ENCODE measurements around the gene ADGRE2. TPM values are rescaled to one million over a fixed set of nuclear protein-coding genes. Genes with fewer than 3 reads are reported as not detected.

ADGRE2 gene
- total RNA-seq, 2 experiments from 2014 or later: 0.11 TPM; not detected in 1

- Histone ChIP-seq H3K4me3 (ENCODE audit: low read depth, low read length, poor library complexity, severe bottlenecking) (no peak overlapping the region), H3K4me2 (ENCODE audit: low read length) (no peak overlapping the region), H3K9me3 (ENCODE audit: low read length) (no peaks in the 10 kb centered on the region), H3K36me3 (ENCODE audit: insufficient read depth, low read length) (no peaks in the 10 kb centered on the region), H3K79me2 (ENCODE audit: insufficient read depth, low read depth, low read length) (no peaks in the 10 kb centered on the region), H2AFZ (ENCODE audit: low read length) (no peak overlapping the region), H3K9me2 (ENCODE audit: insufficient read depth, low read length) (no peaks in the 10 kb centered on the region), H3K27ac (ENCODE audit: low read depth, low read length, poor library complexity, severe bottlenecking) (no peak overlapping the region), H4K20me1 (ENCODE audit: insufficient read depth, low read length) (no peaks in the 10 kb centered on the region), H3K4me1 (ENCODE audit: insufficient read depth, low read length, poor library complexity, severe bottlenecking) (no peaks in the 10 kb centered on the region)
- BruUV-seq (replicated peaks): no TSS peak
- TF ChIP-seq CTCF (conservative IDR thresholded peaks at IDR 0.05; ENCODE audit: low read length) (no peak), EZH2phosphoT487 (IDR thresholded peaks at IDR 0.05; ENCODE audit: borderline replicate concordance, low read depth, low read length) (no peak)
- ChIA-PET CTCF (ENCODE audit: unreplicated experiment) (no interaction called here), POLR2A (no interaction called here)
- no peak for DNase-seq (ENCODE audit: low spot score)
- intact Hi-C loops (cut with micrococcal nuclease; ENCODE audit: unreplicated experiment): no loop called here
Observed at GRCh38 chr19:14748601-14749000, 29.8 kb downstream of the ADGRE2 start.

GRCh38 chr19:14746886-14747285 lies 31.5 kb downstream of the ADGRE2 start:
- H2AFZ ChIP-seq (ENCODE audit: low read length): no peak overlapping the region
- H3K36me3 ChIP-seq (ENCODE audit: insufficient read depth, low read length): no peaks in the 10 kb centered on the region
- no peaks in the 10 kb centered on the region for H3K79me2 ChIP-seq (ENCODE audit: insufficient read depth, low read depth, low read length)
- no peak for DNase-seq (ENCODE audit: low spot score)
- H3K4me2 ChIP-seq (ENCODE audit: low read length): no peak overlapping the region
- no peaks in the 10 kb centered on the region for H4K20me1 ChIP-seq (ENCODE audit: insufficient read depth, low read length)
- no peak overlapping the region for H3K4me3 ChIP-seq (ENCODE audit: low read depth, low read length, poor library complexity, severe bottlenecking)
- intact Hi-C loops (cut with micrococcal nuclease; ENCODE audit: unreplicated experiment): no loop called here
- H3K4me1 ChIP-seq (ENCODE audit: insufficient read depth, low read length, poor library complexity, severe bottlenecking): no peaks in the 10 kb centered on the region
- ChIA-PET CTCF (ENCODE audit: unreplicated experiment) (no interaction called here), POLR2A (no interaction called here)
- no peak for TF ChIP-seq EZH2phosphoT487 (IDR thresholded peaks at IDR 0.05; ENCODE audit: borderline replicate concordance, low read depth, low read length)
- no peak for TF ChIP-seq CTCF (conservative IDR thresholded peaks at IDR 0.05; ENCODE audit: low read length)
- no TSS peak for BruUV-seq (replicated peaks)
- H3K27ac ChIP-seq (ENCODE audit: low read depth, low read length, poor library complexity, severe bottlenecking): no peak overlapping the region
- H3K9me2 ChIP-seq (ENCODE audit: insufficient read depth, low read length): no peaks in the 10 kb centered on the region
- no peaks in the 10 kb centered on the region for H3K9me3 ChIP-seq (ENCODE audit: low read length)

GRCh38 chr19:14735915-14736314 lies 42.4 kb downstream of the ADGRE2 start:
- no TSS peak for BruUV-seq (replicated peaks)
- H3K79me2 ChIP-seq (ENCODE audit: insufficient read depth, low read depth, low read length): no peaks in the 10 kb centered on the region
- ChIA-PET POLR2A (no interaction called here), CTCF (ENCODE audit: unreplicated experiment) (no interaction called here)
- no peaks in the 10 kb centered on the region for H3K36me3 ChIP-seq (ENCODE audit: insufficient read depth, low read length)
- no peak overlapping the region for H3K4me3 ChIP-seq (ENCODE audit: low read depth, low read length, poor library complexity, severe bottlenecking)
- H2AFZ ChIP-seq (ENCODE audit: low read length): no peak overlapping the region
- intact Hi-C loops (cut with micrococcal nuclease; ENCODE audit: unreplicated experiment): no loop called here
- H3K9me3 ChIP-seq (ENCODE audit: low read length): no peaks in the 10 kb centered on the region
- H4K20me1 ChIP-seq (ENCODE audit: insufficient read depth, low read length): no peaks in the 10 kb centered on the region
- DNase-seq (ENCODE audit: low spot score): no peak
- H3K4me1 ChIP-seq (ENCODE audit: insufficient read depth, low read length, poor library complexity, severe bottlenecking): no peaks in the 10 kb centered on the region
- no peak overlapping the region for H3K4me2 ChIP-seq (ENCODE audit: low read length)
- no peak overlapping the region for H3K27ac ChIP-seq (ENCODE audit: low read depth, low read length, poor library complexity, severe bottlenecking)
- H3K9me2 ChIP-seq (ENCODE audit: insufficient read depth, low read length): no peaks in the 10 kb centered on the region
- TF ChIP-seq EZH2phosphoT487 (IDR thresholded peaks at IDR 0.05; ENCODE audit: borderline replicate concordance, low read depth, low read length): no peak
- TF ChIP-seq CTCF (conservative IDR thresholded peaks at IDR 0.05; ENCODE audit: low read length): no peak

Data from OCI-LY7 (cell line).